ENCODE measurements around the gene NRP2.

Gene NRP2

DNA sequence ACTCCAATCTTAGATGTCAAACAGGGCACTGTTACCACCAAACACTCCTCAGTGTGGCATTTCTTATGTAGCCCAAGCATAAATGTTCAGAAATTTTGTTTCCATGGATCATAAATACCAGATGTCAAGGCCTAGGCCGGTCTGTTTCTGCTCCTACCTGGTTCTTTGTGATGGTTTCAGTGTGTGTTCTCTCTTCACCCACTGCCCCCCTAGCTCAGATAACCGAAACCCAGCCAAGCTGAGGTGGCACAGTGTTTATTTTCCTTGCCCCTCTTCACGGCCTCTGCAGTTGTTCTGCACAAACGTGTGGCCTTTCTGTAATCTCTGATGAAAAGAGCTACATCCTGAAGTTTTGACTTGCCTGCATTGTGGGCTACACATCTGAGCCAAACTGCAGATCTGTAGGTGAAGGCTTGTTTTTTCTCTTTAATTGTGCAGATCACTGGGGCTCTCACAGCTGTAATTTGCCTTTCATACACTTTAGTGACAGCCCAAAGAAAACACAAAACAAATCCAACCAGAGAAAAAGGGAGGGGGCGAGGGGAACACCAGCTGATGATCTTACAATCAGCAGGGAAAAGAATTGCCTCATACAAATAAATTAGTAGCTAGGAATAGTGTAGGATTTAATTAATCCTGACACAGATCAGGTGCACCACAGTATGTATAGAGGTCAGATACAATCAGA lies 99.1 kb downstream of the NRP2 start:
- DNase-seq, result no peak

DNA sequence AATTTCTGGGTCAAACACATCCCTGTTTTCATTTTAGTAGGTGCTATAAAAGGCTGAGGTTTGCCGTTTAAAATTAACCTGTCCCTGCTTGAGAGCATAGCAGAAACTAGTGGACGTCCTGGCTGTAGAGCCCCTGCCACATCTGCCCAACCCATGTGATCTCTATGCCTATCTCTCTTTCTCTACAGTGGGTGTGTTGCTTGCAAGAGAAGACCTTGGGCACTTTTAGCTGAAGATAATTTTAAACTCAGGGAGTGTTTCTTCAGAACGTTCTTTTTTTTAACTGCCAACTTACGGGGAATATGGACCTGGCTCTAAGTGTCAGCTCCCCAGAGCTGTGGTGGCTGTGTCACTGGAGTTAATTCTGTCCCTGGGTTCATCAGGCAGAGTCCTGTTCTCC lies 100.6 kb downstream of the NRP2 start:
- no peak for DNase-seq

DNA sequence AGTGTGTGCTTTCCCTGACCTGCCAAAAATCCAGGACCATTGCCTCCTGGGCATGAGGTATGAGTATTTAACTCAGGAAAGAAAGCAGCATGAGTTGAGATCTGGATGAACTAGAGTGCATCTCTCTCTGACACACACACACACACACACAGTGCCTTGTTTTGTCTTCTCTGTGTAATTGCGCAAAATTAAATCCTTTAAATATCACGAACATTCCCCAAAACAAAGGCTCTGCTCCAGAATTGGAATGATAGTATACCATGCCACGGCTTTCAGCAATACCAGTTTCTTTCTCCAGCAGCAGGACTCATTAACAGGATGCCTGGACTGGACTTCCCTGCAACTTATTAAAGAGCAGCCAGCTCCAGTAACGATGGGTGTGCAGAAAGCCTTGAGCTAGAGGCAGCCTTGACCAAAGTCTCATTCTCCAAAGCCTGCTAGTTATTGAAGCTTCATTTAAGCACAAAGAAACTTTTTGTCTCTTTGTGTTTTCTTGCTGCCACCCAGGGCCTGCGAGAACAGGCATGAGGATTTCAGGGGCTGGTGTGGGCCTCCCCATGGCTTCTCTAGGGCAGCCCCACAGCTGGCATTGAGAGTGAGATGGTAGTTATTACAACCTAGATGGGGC lies 101.7 kb downstream of the NRP2 start:
- no peak for DNase-seq

GRCh38 chr2:205785507-205786260 lies 103.4 kb downstream of the NRP2 start:
- DNase-seq, result no peak

DNA sequence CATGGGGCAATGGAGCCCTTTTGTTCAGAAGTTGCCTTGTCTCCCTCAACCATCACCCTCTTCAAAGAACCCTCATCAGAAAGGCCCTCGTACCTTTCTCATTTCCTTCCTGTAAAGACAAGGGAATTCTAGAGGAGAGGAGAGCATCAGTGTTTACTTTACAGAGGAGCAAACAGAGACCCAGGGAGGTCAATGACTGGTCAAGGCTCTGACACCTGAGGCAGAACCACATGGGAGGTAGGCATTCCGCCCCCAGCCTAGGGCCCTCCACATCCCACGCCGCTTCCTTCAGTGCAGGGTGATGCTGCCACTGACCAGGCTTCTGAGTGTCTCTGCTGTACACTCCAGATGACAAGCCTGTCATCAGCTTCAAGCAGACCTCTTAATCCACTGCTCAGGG lies 104.7 kb downstream of the NRP2 start:
- DNase-seq, result no peak

GRCh38 chr2:205787761-205788160 lies 105.5 kb downstream of the NRP2 start:
- no peak for DNase-seq

GRCh38 chr2:205789906-205790305 lies 107.6 kb downstream of the NRP2 start:
- no peak for DNase-seq

GRCh38 chr2:205792908-205793307 lies 110.6 kb downstream of the NRP2 start:
- no peak for DNase-seq

- no peak for DNase-seq
Measured at GRCh38 chr2:205796805-205797313, 114.6 kb downstream of the NRP2 start.

DNA sequence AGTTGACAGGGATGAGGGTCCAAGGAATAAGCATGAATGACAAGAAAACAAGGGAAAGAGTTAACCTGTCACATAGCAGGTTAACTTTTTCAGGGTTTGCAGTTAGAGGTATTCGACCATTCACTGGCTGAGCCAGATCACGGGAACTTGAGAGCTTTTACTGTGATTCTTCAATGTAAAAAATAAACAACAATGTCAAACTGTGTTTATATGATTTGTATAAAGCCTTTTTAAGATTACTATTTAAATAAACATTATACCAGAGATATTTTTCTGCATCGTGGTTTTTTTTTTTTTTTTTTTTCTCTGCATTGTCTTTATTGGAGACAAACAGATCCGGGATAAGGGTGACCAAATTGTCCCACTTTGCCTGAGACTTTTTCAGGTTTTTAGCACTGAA lies 115.6 kb downstream of the NRP2 start:
- DNase-seq, result no peak

DNA sequence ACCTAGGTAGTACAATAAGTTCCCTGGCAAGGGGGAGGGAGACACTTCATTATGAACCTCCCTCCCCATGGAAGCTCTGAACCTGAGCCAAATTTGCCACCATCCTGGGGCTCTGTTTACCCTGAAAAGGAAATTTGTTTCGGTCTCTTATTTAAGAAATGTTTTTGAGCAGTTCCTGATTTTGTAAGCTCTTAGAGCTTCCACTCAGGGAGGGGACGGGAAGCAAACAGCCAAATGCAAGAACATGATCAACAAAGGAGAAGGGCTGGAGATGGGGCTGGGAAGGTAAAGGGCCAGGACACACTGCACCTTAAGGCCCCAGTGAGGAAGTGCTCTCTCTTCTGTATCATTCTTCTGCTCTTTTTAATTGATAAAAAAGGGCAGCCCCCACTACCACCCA lies 117.9 kb downstream of the NRP2 start:
- DNase-seq, result no peak

GRCh38 chr2:205800773-205801172 lies 118.5 kb downstream of the NRP2 start:
- DNase-seq, result no peak

- no peak for DNase-seq
Measured at GRCh38 chr2:205802065-205802464, 119.8 kb downstream of the NRP2 start.

DNA sequence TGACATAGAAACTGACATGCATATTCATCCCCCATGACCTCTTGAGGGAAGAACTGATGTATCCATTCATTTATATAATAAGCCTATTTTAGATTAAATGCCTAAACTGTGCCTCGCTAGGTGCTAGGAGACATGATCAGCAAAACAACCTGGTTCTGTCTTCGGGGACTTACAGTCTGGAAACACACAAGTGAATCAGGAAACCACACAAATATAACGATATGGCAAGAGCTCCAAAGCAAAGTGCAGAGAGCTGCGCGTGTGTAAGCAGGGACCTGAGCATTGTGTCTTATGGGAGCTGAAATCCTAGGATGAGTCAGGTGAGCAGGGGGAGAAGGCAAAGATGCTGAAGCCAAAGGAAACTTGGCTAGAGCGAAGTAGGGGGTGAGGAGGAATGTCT lies 120.6 kb downstream of the NRP2 start:
- no peak for DNase-seq

DNA sequence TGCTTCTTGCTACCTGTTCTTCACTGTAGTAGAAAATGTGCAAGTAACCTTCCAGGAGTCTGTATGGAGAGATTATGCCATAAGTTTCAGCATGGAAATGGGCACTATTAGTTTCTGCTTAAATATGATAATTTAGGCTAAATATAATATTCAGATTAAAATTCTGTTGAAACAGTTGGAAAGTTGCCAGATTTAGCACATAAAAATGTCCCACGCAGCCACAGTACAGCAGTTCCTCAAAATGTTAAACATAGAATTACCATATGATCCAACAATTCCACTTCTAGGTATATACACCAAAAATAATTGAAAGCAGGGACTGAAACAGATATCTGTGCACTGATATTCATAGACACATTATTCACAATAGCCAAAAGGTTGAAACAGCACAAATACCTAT lies 121.2 kb downstream of the NRP2 start:
- no peak for DNase-seq

DNA sequence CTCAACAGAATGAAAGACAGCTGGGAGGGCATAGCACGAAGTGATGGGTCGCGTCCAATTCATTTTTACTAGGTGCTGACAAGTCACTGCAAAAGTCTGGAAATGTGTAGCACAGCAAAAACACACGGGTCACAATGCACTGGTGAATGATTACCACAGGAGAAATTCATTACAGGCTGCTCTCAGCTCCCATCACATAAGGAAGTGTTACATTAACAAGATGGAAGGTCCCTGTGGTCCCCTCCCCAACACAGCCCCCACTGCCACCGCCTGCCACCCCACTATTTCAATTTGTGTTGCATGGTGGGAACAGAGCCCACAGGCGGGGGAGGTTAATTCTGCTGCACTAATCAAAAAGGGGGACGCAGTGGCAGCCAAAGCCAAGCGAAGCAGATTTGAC lies 122.8 kb downstream of the NRP2 start:
- no peak for DNase-seq

DNA sequence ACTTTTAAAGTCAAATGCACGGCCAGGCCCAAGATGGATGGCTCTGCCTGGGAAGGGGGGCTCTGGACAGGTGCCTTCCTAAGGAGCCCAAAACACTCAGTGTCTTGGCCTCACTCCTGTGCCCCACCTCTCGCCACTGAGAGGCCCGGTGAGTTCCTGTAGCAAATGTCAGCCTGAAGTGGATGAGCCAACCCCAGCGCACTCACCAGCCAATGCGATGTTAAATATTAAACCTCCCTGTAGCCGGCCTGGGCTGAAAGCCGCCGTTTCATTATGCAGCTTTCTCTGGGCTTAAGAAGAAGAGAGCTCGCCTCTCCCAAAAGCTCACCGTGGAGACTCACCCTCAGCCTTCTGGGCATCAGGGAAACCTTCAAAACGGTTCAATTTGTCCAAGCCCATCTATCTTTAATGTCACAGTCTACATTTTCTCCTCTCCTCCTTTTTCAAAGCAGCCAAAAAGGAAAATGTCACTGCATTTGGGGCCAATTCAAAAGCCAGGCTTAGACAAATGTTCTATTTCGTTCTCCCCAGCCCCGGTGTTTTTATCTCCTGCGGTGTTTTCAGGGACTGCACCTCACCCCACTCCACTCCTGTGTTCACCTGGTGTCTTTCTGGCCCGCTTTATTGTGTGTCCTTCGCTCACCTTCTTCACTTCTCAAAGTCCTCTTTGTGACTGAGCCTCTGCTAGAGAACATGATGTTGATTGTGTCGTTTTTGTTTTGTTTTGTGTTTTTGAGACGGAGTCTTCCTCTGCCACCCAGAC lies 124.0 kb downstream of the NRP2 start:
- DNase-seq, result no peak

DNA sequence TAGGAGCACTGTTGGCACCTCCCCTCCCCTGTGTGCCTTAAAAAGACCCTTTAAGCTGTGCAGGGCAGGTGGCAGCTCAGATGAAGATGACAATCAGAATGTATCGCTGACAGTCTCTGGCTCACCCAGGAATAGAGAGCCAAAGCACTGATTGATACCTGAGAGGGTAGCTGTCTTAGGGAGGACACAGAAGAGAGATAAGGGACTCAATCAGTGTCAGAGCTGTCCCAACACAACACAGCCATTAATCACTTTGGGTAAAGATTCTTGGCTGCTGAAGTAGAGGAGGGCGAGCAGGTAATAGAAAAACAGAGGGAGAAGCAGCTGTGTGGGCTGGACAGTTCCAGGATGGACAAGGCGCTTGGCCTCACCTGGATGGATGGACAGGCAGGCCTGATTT lies 124.9 kb downstream of the NRP2 start:
- DNase-seq, result no peak

GRCh38 chr2:205807758-205808157 lies 125.5 kb downstream of the NRP2 start:
- DNase-seq, result no peak

DNA sequence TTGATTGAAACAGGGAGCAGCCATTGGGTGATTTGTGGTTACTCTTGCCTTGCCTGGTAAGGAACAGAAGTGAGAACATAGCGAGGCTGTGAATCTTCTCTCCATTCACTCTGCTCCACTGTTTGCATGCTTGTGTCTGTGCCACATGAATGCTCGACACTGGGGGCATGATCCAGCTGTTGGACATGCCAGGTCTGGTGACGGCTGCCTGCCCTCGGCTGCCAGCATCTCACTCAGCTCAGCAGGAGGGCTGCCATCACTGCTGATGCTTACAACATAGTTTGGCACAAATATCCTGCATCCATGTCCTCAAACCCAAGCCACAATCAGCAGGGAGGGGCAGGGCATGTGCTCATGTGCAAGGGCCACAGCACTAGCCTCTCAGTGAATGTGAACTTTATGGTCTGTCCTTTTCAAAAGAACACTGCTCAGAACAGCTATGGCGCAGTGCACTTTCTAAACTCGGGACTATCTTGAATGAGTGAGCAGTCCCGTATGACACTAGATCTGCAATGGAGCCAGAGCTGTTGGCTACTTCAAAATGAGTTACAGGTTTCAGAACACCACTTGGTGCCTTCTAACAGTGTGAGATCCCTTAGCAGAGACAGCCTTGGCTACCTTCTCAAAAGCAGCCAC lies 126.3 kb downstream of the NRP2 start:
- no peak for DNase-seq

- DNase-seq, result no peak
Measured at GRCh38 chr2:205811387-205811786, 129.1 kb downstream of the NRP2 start.

- no peak for DNase-seq
Measured at GRCh38 chr2:205814039-205814364, 131.7 kb downstream of the NRP2 start.

- no peak for DNase-seq
Measured at GRCh38 chr2:205815673-205816072, 133.4 kb downstream of the NRP2 start.
